Amygdala (tissue), 56 donors: ENCODE results near the gene SQSTM1.
"Not testable (repeated sequence)": the region's sequence is repeated elsewhere in the genome, so short reads cannot be mapped to it uniquely, and the experiment has no call there.

Experiments used
- DNase-seq, 56 donors: peaks; one replicate each; lab custom pipeline; 2025; lab: John Stamatoyannopoulos, UW

SQSTM1 gene

DNA sequence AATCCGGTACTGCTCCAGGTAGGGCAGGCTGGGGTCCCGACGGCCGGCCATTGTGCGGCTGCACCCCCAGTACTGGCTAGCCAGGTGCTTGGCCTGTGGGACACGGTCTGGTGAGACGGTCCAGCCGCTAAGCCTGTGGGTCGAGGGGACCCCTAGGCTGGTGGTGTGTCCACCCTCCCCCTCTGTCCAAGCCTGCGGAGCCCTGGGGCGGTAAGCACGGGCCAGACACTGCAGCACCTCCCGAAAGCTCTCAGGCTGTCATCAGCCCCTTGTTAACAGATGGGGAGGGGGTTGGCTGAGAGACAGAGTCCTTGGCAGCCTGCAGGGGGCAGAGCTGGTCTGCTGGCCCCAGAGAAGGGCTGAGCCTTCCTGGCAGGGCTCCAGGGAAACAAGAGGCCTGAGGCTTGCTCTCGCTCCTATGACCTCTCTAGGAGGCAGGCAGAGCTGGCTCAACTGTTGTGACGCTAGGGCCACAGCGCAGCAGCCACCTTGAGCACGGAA is 49.7 kb downstream of the SQSTM1 start:
- DNase-seq: peak in 28 of 56 donors; percentile 11 to 67 (median 42)

DNA sequence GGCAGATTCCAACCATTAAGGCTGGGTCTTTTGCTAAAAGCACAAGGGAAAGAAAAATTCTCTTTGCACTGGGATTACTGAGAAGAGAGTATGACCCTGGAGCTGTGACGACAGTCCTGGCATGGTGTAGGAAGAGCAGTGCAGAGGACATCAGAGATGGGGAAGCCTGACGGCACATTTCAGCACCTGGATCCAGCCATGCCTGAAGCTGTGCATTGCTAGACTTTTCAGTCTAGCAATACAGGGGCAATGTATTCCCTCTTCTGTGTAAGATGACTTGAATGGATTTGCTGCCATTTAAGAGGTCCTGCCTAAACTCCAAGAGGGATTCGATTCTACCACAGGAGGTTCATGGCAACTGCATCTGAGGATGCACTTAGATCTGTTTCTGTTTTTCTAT is 50.2 kb downstream of the SQSTM1 start:
- no peak for DNase-seq

DNA sequence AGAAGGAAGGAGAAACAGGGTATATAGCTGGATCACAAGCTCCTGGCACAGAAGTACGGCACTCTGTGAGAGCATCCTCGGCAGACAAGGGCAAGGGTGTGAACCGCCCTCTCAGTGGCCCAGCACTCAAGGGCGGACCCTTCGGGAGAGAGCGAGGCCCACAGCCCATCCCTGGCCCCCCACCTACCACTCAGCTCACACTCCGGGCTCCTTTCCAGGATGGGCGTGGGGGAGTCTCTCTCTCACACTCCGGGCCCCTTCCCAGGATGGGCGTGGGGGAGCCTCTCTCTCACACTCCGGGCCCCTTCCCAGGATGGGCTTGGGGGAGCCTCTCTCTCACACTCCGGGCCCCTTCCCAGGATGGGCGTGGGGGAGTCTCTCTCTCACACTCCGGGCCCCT is 50.8 kb downstream of the SQSTM1 start:
- not testable (repeated sequence) for DNase-seq

DNA sequence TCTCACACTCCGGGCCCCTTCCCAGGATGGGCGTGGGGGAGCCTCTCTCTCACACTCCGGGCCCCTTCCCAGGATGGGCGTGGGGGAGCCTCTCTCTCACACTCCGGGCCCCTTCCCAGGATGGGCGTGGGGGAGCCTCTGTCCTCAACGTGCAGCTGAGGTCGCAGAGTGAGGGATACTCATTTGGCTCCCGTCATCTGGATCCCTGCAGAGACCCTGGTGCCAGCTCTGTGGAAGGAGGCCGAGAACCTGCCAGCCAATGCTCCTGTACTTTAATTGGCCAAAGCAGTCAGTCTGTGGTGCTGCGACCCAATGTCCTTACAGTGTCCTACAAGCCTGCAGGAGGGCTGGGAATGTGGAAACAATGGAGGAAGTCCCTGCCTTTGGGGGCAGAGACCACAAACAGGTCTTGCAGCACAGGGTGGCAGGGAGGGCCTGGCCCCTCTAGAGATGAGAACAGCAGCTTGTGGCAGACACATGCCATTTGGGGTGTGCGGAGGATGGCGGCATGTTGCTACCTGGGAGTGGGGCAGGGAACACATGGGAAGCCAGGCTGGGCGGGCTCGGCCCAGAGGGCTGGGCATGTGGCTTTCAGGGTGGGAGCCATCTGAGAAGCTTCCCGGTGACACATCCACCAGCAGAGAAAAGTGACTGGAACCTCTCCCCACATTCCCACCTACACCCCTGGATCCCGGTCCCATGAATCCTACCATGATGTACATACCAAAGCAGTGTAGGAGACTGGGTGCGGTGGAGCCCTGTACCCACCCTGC is 51.5 kb downstream of the SQSTM1 start:
- no peak for DNase-seq

DNA sequence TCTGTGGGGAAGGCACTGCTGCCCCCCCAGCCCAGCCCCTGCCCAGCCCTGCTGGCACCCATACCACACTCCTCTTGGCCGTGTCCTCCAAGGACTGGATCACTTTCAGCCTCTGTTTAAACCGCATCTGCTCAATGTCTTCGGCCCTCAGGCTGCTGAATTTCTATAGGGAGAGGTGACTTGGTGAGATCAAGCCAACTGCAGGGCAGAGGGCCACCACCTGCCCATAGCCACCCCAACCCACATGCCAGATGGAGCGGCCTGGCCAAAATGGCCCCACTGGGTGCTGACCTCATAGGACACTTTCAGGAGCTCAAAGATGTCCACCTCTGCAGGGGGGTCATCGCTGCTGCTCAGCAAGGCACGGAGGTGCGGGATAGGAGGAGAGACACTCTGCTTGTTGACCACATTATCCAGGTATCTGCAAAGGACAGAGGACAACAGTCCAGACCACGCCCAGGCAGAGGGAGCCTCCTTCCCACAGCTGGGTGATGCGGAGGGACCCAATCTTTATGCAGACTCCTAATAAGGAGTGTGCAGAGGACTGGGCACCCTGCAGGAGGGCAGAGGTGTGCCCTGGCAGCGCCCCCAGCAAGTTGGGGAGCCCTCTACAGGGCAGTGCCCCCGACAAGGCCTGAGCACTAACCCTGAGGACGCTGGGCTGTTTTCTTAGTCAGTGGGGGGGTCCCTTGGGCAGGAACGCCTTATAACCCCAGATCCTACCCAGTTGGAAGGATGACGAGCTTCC is 52.3 kb downstream of the SQSTM1 start:
- DNase-seq: no peak

DNA sequence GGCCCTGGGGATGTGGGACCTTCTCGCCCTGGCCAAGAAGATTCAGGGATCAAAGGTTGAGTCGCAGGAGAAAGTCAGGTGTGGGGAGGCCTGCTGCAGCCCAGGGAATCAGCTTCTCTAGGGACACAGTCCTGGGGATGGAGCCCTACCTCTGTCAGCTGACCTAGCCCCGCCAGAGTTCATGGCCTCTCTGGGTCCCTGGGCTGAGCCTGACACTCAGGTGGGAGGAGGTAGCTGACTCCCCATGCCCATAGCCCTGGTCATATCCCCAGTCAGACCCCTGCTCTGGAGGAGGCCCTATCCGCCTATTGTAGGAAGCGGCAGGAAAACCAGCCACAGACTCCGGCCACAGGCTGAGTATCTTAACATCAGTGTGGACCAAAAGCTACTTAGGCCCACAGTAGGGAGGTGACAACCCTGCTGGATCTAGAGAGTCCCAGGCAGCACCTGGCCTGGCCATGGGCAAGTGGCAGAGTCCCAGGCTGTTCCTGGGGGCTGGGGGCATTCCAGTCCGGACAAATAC is 52.9 kb downstream of the SQSTM1 start:
- no peak for DNase-seq

DNA sequence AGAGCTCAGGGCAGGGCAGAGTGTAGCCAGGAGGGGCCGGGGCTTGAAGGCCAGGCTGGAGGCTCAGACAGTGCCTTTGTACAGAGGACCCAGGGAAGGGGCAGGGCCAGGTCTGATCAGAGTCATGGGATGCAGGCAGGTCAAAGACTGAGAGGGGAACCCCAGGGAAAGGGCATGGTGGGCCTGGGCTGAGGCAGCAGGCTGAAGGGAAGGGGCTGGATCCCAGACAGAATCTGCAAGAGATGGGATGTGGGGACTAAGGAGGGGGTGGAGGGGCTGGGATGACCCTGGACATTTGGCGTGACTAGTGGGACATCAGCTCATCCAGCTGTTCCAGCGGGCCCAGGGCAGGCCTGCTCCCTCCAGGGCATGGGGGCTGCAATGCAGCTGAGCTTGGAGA is 53.4 kb downstream of the SQSTM1 start:
- DNase-seq: no peak

DNA sequence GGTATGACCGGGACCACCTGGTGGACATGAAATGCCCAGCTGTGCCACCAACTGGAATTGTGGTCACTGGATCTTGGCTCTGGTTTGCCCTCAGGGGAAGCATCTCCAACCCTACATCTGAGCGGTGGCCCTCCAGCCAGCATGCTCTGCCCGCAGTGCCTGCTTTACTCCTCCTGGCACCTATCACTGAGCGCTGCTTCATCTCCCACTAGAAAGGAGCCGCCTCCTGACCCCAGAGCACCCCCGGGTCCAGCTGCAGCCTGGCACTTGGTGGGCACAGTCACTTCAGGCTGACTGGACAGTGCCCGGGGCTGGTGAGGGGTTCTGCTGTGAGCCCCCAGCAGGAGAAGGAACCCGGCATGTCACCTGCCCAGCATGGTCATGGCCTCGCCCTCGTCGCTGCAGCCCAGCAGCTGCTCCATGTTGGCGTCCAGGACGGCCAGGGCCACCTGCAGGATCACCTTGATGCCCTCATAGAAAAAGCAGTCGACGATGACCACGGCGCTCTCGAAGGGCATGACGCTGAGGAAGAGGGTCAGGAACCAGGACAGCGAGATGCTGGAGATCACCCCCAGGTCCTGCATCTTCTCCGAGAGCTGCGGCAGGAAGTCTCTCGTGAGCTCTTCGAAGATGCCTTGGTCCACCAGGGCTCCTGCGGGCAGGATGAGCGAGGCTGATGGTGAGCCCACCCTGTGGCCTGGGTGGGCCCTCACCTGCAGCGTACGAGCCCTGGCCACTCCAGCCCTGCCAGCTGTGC is 54.0 kb downstream of the SQSTM1 start:
- no peak for DNase-seq

DNA sequence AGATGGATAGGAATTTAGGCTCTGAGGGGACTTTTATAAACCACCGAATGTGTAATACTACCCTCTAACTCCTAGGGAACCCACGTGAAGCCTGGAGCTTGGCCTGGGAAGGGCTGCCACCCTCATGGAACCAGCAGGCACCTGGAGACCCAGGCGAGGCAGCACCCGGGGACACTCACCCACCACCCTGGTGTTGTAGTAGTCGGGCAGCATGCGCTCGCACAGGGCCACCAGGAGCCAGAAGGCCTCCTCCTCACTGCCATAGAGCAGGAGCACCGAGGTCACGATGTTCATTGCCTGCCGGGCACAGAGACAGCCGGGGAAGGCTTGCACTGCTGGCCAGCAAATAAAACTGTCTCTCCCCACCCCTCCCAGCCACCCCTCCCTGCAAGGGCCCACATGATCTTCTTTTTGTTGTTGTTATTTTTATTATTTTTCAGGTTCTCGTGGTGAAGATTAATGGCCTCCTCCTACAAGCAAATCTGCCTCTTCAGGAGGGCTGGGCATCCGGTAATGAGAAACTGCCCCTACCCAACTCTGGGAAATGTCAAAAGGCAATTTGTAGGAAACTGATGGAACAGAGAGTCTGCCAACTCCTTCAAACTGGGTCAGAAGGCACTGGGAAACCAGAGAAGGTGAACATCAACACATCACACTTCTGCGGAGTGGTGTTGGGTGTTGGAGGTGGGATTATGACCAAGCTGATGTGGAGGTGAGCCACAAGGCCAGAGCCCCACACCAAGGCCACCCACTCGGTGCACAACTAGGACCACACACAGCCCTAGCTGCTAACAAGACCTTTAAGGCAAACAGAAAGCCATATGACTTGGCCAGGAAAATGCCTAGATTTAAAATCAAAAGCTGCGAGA is 55.3 kb downstream of the SQSTM1 start:
- no peak for DNase-seq

DNA sequence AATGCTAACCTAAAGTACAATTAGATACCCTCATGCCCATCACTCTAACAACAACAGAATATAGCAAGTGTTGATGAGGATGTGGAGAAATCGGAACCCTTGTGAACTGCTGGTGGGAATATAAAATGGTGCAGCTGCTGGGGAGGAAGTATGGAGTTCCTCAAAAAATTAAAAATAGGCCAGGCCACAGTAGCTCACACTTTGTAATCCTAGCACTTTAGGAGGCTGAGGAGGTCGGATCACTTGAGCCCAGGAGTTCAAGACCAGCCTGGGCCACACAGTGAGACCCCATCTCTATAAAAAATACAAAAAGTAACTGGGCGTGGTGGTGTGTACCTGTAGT is 55.9 kb downstream of the SQSTM1 start:
- DNase-seq: no peak

DNA sequence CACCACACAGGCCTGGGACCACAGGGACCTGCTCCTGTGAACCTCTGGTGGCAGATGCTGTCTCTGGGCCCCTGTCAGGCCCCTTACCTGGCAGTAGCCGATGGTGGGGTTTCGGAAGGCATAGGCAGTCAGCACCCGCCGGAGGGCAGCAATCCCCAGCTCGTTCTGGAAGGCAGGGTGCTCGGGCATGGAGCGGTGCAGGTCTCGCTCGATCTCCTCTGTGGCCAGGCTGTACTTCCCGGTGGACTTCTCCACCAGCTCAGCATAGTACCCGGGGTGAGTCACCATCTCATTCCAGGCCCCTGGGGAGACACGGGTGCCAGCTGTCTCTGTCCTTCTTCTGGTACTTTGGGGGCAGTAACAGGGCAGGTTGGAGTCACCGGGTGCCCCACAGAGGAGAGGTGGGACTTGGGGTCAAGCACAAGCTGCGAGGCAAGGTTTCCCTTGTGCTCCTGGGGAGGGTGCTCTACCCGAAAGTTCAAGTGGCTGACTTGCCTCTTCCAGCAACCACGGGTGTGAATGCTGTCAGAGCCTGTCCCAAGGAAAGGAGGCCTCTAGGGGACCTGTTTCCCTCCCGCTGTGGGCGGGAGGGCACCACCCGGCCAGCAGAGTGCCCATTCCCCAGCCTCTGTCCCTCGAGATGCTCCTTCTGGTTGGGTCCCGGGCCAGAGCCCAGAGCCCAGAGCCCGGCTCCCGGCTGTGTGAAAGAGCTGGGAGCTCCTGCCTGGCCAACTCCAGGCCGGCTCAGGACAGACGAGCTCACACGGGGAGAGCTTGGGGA is 57.7 kb downstream of the SQSTM1 start:
- no peak for DNase-seq

DNA sequence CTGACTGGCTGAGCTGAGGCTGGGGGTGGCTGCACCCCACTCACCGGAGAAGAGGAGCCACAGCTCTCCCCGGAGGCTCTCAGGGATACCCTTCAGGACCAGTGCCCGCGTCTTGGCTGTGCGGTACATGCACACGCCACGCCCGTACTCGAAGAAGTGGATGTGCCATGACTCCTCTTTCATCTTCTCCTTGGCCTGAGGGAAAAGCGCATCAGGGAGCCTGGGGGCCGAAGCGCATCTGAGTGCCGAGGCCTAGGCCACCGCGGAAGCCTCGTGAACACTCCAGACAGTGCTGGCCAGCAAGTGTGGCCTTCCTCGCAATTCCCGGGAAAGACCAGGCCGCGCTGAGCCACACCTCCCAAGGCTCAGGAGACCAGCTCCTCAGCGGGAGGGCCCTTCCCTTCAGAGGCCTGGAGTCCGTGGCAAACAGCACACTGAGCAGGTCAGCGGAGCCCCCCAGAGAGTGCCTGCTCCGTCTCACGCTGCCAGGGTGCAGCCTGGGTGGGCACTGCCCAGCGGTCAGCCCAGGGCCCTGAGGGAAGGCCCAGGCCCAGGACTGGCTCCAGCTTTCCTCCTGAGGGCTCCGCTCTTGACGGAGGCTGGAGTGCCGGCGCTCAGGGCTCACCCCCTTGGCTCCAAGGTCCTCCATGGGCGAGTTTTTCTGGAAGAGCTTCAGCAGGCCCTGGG is 58.4 kb downstream of the SQSTM1 start:
- no peak for DNase-seq

DNA sequence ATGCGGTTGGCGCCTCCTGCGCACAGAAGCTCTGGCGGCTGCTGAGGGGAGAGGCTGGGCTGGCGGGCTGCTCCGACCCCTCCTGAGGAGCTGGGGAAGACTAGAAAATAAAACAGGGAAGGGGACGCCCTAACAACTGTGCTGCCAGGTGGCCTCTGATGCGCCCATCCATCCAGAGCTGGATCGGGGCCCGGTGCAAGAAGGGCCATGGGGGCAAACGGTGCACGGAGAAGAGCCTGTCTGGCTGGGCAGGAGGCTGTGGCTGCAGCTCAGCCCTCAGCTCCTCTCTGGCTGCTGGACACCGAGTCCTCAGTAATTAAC is 58.9 kb downstream of the SQSTM1 start:
- DNase-seq: no peak

DNA sequence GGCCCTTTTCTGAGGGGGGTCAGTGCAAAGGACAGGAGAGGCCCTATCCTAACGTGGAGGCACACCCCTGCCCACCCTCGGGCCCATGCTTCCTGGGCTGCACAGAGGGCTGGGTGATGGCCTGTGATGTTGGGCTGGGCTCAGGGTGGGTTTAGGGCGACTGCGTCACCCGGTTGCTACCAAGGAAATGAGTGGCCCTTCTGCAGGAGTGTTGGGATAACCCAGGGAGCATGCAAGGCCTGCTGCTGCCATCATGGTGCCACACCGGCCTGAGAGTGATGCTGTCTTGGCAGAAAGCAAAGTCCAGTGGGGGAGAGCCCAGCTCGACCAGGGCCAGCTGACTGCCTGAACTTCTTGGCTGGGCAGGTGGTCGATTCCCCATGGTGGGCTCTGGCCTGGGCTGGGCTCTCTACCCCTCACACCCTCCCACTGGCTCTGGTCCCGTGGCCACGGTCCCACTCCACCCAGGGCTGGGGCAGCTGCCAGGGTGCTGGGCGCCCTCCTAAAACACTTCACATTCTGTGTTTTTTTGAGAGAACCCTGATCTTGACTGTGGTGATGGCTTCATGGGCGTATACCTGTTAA is 59.5 kb downstream of the SQSTM1 start:
- no peak for DNase-seq

DNA sequence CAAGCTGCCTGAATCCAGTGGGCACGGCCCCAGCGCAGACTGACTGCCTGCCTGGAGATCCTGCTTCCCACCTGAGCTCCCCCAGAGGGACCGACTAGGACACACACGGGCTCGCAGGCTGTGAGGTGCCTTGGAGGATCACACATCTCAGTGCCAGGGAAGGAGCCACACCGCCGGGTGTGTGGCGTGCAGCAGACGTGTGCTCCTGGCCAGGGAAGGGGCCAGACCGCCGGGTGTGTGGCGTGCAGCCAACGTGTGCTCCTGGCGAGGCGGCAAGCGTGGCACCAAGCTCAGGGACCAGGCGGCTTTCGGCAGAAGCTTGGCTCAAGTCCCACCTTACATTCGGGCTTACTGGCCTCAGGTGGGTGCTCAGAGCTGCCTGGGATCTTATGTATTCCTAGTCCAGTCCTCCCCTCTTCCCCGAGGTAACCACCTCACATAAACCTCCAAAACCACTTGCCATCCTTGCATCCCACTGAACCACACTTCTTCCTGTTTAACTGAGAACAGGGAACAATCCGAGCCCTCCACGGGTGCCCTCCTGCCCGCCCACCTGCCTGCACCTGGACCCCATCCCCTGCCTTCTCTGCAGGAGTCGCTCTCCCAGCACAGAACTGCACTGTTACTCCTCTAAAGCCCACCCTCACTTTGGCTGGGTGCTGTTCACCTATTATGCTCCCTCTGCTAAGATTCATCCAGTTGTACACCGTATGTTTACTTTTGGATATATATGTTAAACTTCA is 60.3 kb downstream of the SQSTM1 start:
- no peak for DNase-seq

DNA sequence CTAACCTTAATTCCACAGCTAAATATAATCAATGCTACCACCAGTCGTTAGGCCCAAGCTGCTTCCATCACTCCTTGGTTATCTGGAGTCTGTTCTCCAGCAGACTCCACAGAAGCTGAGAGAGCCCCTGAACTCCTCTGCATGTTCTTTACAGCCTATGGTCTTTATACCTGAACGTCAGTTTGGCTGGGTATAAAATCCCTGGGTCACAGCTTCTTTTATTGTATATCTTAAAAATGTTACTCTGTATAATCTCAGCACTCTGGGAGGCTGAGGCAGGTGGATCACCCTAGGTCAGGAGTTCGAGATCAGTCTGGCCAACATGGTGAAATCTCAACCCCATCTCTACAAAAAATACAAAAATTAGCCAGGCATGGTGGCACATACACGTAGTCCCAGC is 61.6 kb downstream of the SQSTM1 start:
- no peak for DNase-seq

DNA sequence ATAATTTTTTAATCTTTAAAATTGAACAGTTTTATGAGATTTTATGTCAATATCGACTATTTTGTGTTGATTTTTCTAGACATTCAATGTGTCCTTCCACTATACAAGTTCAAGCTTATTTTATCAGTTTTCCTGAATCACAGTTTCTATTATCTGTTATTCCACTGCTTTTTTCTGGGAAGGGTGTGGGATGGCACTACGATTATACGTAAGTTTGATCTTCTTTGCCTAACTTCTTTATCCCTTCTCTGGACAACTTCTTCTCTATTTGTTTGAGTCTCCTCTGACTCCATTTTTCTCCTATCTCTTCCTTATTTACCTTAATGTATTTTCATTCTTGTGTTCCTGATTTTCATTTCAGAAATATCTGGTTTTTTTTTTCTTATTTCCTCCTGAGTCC is 62.5 kb downstream of the SQSTM1 start:
- DNase-seq: no peak
